NCI-H748 (cell line): ENCODE data around the gene NKX2-2.
A peak's percentile ranks its signal among the peaks of the same experiment; 100 is the strongest.

Experiments used
- DNase-seq: peaks from one replicate; lab custom pipeline; 2025; ENCODE audit not compliant: unreplicated experiment; lab: John Stamatoyannopoulos, UW

Gene NKX2-2

DNA sequence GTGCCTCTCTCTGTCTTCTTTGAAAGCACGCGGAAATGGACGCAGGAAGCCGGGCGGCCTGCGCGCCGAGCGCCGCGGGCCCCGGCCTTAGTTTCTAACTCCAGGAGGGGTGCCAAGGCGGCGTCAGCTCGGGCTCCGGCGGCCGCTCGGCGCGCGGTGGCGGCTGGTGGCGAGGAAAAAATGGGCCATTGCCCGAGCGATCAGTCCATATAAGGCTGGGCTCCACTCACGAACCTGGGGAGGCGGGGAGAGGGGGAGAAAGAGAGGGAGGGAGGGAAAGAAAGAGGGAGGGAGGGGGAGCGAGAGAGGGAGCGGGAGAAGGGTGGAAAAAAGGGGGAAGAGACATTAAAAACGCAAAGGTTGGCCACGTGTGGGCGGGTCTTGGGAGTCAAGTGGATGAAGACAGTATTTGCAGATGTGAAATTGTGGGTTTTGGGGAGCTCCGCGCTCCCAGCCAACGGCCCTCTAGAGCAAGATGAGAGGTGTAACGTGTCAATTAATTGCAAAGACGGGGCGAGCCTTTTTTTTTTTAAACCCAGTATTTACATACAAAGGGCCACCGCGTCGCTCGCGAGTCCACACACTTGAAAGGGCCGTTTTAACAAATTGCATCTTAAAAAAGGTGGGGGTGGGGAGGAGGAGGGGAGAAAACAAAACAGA is at the start of gene NKX2-2:
Gene NKX2-2, minus strand, starts transcription at position 184 of the 660 bp plus-strand sequence. CDS start 395 bp downstream, outside the sequence.
- DNase-seq: peak; percentile 70

DNA sequence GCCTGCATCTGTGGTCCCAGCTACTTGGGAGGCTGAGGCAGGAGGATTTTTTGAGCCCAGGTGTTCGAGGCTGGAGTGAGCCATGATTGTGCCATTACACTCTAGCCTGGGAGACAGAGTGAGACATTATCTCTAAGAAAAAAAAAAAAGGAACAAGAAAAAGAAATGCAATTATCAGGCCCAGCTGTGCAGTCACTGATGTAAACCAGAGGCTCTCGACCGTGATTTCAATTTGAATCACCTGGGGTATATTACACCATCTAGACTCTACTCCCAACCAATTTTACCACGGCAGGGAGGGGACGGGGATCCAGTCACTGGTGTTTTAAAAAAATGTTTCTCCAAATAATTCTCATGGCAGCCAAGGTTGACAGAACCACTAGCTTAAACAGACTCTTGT is 48.8 kb upstream of the NKX2-2 start:
- no peak for DNase-seq

DNA sequence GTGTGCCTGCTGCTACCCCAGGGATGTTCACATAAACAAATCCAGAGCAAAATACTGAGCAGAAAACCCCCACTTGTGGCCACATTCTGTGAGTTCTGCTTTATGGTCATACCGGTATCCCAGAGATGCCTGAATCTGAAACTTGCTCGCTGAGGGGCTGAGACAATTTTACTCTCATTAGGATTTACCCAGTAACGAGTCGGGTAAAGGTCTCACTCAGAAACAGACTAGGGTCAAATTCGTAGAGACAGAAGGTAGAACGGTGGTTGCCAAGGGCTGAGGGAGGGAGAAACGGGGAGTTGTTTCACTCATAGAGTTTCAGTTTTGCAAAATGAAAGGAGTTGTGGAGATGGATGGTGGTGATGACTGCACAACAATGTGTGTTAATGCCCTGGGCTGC is 45.4 kb upstream of the NKX2-2 start:
- peak; percentile 73 for DNase-seq

DNA sequence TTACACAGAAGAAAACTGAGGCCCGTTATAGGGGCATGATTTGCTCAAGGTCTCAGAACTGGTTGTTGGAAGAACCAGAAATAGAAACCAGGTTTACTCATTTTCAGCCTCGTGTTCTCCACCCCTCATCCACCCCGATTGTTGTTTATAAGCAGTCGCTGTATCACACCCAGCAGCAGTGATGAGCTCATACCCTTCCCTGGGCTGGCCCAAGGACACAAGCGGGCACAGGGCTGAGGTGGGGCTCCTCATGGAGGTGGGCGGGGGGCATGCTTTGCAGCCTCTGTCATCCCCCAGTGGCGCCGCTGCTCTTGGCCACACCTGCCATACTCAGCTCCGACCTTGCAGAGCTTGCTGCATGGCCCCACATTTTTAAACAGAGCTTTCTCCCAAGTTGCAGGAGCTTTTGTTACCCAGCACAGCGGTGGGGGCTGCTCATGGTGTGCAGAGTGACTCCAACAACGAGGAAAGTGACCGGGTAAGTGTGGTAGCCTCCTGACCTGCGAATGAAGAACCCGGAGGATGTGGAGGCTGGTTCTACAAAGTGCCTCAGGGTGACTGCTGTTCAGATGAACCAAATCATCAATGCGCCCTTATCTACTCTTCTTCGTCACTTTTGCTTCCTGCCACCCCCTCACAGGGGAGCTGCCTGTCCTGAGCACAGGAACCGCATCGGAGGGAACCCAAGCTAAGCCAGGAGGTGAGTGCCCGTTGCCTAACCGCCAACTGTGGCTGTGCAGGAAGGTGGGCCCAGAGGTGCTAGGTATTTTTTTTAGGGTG is 43.6 kb upstream of the NKX2-2 start:
- DNase-seq: peak; percentile 92

DNA sequence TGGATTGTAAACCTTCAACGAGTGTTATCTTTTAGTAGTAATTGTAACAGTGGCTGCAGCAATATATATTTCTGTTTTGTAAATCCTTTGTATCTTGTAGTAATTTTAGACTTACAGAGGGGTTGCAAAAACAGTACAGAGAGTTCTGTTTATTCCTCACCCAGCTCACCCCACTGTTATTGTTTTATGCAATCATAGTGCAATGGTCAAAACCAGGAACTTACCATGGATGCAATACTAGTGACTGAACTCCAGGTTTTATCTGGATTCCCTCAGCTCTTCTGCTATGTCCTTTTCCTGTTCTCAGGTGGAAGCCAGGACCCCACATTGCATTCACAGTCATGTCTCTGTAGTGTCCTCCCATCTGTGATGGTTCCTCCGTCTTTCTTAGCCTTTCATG is 42.5 kb upstream of the NKX2-2 start:
- no peak for DNase-seq

DNA sequence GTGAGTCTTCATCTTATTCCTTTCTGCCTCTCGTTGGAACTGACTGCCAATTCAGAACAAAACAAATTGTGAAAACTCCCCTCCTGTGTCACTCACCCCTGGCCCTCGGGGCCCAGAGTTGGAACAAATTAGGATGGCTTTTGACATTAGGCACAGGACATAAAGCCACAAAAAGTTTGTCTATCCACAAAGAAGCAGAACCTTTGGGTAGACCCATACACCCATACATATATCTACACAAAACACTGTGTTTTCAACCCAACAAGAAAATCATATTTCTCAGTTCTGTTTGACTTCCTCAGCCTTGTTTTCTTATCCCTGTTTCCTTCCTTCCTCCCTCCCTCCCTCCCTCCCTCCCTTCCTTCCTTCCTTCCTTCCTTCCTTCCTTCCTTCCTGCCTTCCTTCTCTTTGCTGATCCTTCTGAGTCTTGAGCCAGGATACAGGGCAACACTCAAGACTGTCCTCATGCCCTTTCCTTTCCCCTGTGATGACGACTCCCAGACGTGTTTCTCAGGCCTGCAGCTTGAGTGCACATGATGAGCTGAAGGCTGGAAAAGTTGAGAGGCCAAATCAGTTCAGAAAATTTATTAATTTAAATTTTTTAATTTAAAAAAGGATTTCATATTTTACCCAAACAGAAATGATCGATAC is 41.7 kb upstream of the NKX2-2 start:
- no peak for DNase-seq

DNA sequence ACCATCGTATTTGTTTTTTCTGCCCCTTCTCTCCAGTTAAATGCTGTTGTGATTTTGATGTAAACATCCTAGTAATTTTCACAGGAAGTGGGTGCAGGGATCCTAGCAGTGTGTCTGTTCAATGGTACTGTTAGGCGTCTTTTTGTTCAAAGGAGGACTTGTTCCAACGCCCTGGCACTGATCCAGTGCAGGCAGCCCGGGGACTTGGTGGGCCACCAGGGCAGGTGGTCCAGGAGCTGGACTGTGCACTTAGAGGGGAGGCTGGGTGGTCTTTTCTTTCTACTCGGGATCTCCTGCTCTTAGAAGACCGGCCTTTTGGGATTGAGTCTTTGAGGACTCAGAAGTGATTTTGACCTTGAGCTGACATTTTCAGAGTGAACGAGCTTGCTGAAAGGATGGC is 41.1 kb upstream of the NKX2-2 start:
- DNase-seq: peak; percentile 79

DNA sequence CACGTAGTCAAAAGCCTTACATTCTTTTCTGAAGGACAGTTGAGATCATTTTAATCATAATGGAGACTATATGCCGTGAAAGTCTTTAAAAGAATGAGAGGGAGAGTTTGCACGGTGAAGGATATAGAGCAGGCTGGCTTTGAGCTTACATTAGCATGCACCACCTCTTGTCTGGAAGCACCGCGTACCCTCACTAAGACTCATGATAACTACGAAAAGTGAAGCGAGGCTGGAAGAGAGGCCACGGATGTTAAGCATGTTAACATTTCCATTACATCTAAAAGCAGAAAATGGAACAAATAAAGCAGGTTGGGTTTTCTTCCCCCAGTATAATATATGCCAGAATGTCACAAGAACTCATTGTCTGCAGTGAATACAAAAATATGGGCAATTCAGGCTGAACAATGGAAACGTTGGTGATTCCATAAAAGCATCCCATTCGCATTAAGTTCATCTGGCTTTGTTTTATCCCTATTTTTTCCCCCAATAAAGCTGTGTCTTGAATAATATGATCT is 40.6 kb upstream of the NKX2-2 start:
- DNase-seq: no peak

DNA sequence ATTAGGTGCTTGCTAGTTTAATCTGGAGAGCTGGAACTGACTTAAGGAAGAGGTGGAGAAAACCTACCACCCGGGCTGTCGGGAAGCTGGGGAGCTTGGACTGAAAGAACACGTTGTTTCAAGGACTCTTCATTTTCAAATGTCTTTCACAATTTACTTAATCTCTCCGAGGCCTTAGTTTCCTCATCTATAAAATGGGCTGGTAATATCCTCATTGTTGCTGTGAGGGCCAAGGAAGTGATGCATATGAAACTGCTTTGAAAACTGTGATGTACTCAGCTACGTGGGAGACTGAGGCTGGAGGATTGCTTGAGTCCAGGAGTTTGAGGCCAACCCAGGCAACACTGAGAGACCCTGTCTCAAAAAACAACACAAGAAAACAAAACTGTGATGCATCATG is 36.7 kb upstream of the NKX2-2 start:
- DNase-seq: no peak

DNA sequence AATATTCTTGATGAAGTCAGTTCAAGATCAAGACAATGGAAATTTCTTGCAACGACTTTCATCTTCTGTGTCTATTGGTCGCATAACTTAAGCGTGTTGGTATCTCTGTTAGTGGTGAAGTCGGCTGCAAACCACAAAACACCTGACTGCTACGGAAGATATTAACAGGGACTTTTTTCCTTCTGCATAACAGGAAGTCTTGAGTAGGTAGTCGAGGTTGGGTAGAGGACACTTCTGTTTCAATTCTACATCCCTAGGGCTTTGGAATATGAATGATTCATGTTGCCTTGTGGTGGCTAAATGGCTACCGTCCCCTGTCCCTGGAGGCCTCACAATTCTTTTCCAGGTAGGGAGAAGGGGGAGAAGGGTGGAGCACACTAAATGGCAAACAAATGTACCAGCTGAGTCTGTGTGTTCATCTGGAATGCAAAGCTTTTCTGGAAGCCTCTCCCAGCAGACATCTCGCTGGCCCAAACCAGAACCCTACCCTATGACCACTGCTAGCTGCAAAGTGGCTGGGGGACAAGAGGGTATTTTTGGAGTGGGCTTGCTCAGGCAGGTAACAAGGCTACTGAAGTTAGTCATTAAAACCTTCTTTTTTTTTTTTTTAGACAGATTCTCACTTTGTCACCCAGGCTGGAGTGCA is 34.6 kb upstream of the NKX2-2 start:
- no peak for DNase-seq

DNA sequence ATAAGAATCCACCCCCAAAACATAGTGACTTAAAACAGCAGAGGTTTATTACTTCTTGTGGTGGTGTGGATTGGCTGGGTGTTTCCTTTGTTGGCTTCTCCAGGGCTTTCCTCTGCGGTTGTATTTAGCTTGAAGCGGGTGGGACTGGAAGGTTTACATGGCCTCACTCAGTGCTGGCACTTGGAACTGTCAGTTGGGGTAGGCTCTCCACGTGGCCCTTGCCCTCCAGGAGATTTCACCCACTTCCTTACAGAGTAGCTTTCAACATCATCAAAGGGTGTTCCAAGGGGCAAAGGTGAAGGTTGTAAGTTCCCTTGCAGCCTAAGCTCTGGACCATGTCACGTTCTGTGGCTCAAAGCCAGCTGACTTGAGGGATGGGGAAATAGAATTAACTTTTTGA is 32.5 kb upstream of the NKX2-2 start:
- no peak for DNase-seq

DNA sequence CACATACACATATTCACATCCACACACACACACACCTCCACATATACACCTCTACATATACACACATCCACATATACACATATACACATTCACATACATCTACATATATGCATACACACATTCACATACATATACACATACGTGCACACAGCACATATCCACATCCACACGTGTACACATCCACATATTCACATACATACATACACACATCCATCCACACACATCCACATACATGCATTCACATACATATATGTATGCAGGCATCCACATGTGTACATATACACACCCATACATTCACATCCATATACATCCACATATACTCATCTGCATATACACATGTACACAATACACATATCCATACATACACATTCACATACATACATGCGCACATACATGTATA is 25.6 kb upstream of the NKX2-2 start:
- no peak for DNase-seq

DNA sequence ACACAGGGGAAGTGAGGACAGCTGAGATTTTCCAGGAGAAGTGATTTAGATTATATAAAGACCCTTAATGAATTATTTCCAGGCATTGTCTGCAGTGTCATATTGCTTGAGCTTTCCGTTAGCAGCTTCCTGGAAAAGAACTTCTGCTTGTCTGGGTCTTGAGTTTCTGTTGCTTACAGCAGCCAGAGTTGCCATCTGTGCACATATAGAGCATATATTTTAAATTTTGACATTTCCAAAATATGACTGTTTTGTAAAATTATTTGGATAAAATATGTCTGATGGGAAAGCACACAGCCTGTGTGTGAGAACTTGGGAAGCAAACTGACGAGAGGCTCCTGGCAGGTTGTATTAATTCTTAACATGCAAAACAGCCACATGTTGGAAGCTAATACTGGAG is 21.0 kb upstream of the NKX2-2 start:
- no peak for DNase-seq

DNA sequence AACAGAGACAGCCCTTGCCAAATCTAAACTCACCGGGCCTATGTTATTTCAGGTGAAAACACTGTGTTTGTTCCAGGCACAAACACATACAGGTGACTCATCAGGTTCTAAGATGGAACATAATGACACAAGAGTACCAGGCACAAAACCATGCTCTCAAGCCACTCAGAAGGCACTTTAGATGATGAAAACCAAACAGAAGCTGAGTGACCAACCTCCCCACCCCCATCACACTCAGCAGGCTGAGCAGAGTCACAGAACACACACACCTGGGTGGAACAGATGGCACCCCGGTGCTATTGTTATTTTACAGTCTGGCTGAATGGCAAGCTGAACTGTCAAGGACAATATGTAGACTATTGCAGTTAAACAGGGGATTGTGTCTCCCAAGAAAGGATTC is 20.6 kb upstream of the NKX2-2 start:
- peak; percentile 97 for DNase-seq

DNA sequence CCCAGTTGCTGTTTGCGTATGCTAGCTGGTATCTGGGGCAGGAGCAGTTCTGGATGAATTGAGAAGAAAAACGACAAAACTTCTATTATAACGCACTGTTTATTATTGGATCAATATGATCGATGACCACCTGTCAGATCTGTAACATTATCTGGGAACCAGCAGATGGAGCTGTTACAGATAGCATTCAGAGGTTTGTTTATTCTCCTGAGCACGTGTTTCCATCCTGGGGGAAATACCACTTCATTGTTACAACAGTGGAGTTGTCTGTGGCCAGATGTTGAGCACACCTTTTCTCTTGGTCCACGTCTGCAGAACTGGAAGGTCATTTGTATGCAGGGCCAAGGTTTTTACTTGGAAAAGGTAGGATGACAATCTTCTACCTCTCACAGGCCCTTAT is 16.0 kb upstream of the NKX2-2 start:
- DNase-seq: peak; percentile 94

DNA sequence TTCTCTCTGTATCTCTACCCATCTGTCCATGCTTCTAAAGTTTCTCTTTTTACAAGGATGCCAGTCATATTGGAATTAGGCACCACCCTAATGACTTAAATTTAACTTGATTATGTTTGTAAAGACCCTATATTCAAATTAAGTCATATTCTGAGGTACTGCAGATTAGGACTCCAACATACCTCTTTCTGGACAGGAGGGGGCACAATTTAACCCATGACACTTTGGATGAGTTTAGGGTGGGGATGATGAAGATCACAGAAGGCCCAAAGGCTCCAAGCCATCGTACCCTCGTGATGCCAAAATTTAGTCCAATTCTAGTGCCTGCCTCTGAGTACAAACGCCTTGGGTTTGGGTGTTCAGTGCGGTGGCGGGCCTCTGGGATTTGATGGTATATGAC is 15.0 kb upstream of the NKX2-2 start:
- DNase-seq: peak; percentile 29

DNA sequence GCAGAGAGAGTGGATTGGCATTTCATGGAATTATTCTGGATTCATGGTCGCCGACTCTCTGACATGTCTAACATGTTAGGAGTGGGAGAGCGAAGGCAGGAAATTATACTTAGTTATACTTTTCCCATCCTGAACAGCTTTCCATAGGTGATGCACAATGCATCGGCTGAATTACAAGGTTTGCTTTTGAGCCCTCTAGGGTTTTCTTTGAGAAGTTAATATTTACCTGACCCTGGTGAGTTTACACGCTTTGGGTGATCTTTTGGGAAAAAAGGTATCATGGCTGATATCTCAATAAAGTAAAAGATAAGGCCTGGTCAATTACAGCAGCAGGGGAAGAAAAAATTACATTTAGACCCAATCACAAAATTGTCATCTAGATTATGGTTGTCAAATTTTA is 14.0 kb upstream of the NKX2-2 start:
- no peak for DNase-seq

DNA sequence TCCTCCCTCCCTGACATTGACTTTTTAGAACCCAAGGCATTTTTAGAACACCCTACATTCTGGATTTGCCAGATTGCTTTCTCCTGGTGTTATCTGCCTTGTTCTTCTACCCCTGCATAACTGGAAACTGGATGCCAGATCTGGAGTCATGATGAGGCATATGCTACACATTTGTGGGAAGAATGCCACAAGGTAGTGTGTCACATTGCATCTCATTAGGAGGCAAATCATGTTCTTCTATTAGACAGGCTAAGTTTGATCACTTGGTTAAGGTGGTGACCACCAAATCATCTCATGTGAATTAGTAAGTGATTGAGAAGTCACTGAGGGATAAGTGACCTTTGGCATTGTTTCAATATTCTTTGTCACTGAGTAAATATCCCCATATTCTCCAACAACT is 12.9 kb upstream of the NKX2-2 start:
- DNase-seq: no peak

DNA sequence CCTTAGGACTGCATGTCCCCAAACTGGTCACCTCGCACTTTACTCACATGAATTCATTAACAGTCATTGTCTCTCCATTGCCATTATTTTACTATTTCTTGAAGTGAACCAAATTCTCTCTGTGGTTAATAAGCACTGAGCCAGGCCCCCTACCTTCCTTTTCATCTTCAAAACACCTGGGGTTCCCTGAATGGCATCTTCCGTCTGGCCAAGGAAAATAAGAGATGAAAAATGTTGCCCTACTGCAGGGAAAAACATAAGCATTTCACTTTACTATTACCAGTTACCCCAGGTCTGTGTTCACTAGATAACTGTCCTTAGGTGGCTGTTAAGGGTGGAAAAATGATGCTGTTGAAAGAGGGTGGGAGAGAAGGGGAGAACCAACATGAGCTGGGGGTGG is 10.0 kb upstream of the NKX2-2 start:
- no peak for DNase-seq

DNA sequence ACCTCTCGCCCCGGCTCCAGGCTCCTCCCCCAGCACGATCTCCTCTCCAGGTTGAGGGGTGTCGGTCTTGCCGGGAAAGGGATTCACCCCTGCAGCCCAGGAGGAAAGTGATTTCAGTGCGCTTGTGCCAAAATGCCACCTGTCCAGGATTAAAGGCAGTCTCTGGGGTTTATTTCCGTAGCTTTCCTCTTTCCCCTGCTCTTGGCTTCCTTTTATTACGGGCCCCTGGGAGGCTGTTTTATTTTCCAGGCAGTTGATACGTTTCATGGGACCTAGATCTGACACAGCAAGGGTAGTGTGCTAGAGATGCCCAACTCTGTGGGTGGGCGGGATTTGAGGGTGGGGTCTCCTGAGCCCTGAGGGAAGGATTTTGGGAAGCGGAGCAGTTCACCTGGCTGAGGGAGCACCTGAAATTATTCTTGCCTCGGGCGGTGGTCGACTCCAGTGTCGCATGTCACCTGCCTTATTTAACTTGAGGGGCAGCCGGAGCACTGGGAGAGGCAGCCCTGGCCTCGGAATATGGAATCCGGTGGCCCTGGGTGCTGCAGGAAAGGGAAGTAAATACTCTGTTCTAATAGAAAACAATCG is 9.5 kb upstream of the NKX2-2 start:
- DNase-seq: peak; percentile 85
